Left ventricle myocardium superior (tissue), 1 donor: Measurements from ENCODE around the gene RGS1. TPM values are rescaled to one million over a fixed set of nuclear protein-coding genes. Genes with fewer than 3 reads are reported as not detected.
"Not testable (repeated sequence)": the region's sequence is repeated elsewhere in the genome, so short reads cannot be mapped to it uniquely, and the experiment has no call there.

Experiments
- ATAC-seq: fragments of 200-7000 bp; cut with Tn5 transposase; one replicate; pipeline ENCODE4 v1.9.1; 2020; ENCODE audit warnings: mild to moderate bottlenecking, moderate library complexity
- DNase-seq: peaks from one replicate; pipeline ENCODE4 v3.0.0-alpha.2; 2020
- intact Hi-C: fragments of 100-400 bp; cut with micrococcal nuclease; formaldehyde crosslinking; loops from one replicate; pipeline ENCODE4 v1.11.0; 2022
- long read RNA-seq: library from polyadenylated mRNA; unstranded; transcript quantifications from one replicate; pipeline ENCODE4 v2.0.0, GENCODE V29; 2021
- total RNA-seq: library from RNA; stranded (reverse); fragmentation: NEBNext Ultra II Directional; extraction: Animal tissue kit (Norgen Biotek cat#: 25700); gene quantifications from one replicate; pipeline ENCODE4 v1.2.1, GENCODE V29; 2021
- donor health status: DM: no; HTN: yes; CAD: no; lungs with severe emphysema.

RGS1 gene, protein sequence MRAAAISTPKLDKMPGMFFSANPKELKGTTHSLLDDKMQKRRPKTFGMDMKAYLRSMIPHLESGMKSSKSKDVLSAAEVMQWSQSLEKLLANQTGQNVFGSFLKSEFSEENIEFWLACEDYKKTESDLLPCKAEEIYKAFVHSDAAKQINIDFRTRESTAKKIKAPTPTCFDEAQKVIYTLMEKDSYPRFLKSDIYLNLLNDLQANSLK
- 0.59 TPM for total RNA-seq
- long read RNA-seq, partial matches to known transcripts = 0 of 1 reads
- long read RNA-seq, other reads (novel, unspliced or antisense) = 0 of 1 reads

DNA sequence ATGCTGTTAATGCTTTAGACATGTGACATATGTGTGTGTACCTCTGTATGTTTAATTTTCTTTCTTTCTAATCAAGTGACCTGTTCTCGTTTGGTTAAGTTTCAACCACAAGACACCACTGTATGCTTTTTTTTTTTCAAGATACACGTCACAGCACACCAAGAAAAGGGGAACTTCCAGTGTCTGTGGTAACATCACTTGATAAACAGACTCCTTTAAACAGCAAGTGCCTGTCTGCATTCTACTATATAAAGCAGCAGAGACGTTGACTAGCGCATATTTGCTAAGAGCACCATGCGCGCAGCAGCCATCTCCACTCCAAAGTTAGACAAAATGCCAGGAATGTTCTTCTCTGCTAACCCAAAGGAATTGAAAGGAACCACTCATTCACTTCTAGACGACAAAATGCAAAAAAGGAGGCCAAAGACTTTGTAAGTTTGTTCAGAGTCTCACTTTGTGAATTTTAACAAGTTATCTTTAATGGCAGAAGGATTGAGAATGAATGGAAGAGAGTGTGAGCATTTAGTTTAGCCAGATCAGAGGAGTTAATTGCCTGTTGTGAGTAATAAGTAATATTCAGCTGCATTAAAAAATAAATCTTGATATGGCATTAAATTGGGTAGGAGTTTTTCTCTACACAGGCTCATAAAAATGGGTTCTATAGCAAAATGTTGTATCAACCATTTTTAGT, at the start of gene RGS1:
TSS of gene RGS1 (plus strand) at position 275 of the 691 bp plus-strand sequence. CDS start at position 295, 20 bp downstream.
- DNase-seq = peak; percentile 33
- peak; percentile 36 for ATAC-seq
- intact Hi-C loops = no loop called here

DNA sequence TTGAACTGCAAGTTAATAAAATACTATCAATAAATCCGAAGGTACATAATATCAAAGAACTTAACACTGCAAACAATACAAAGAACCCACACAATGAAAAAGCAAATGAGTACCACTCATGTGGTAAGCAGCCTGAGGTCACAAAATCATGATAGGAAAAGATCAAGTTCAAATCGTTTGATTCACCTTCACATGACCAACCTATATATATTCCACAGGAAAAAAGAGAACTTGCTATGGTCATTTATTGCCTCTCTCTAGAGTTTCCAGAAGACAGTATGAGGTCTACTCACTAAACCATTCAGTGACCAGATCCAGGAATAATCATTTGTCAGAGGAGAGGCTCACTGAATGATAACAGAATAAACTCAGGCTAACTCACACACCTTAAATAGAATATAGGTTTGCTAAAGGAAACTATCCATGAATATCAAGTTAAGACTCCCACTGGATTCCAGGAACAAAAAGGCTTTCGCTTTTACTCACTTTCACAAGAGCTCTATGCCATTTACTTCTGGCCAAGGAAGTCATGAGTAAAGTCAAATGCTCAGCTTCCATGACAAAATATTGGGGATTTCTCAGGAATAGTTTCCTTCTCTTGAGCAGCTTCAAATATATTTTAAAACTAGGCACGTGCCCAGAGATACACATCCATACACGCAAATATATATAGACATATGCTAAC, 48.3 kb upstream of the RGS1 start:
- intact Hi-C loops = no loop called here
- ATAC-seq = no peak
- no peak for DNase-seq

DNA sequence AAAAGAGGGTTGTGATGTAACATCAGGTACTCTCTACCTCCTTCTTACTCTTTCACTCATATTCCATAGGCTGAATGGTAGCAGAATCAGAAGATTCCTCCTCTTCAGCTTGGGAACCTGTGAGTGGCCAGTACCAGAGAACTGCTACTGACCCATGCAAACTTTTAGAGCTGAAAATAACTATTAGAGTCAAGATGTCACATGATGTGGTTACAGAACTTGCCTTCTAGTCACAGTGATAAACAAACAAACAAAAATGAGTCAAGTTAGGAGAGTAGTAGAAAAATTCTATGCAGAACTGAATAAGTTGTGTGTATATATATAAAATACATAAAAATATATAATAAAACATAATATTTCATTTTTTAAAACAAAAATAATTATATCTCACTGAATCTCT, 47.6 kb upstream of the RGS1 start:
- no peak for ATAC-seq
- DNase-seq = no peak
- intact Hi-C loops = no loop called here

DNA sequence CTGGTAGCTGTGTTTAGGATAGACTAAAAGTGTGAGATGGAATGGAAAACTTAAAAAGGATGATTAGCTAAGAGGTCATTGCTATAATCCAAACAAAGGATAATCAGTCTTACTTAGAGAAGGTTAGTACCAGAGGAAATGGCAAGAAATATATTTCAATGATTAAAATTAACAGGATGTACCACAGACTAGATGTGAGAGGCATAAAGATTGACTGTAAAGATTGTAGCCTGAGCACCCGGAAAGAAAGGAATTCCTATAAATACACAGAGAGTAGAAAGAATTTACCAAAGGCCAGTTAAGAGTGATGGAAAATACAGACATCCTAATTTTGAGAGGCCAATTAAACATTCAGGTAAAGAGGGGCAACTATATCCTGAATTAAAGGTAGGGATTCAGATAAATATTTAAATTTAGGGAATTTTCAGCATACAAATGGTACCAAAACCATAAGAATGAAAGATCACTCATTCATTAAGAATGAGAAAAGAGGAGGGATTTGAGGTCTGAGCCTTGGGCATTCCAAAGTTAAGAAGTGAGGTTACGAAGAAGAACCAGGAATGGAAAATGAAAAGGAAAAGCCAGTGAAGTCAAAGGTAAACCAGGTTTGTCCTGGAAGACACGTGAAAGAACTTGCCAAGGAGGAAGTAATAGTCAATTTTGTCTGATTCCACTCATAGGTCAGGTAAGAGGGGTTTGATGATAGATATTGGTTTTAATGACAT, 46.4 kb upstream of the RGS1 start:
- intact Hi-C loops = no loop called here
- no peak for ATAC-seq
- no peak for DNase-seq

DNA sequence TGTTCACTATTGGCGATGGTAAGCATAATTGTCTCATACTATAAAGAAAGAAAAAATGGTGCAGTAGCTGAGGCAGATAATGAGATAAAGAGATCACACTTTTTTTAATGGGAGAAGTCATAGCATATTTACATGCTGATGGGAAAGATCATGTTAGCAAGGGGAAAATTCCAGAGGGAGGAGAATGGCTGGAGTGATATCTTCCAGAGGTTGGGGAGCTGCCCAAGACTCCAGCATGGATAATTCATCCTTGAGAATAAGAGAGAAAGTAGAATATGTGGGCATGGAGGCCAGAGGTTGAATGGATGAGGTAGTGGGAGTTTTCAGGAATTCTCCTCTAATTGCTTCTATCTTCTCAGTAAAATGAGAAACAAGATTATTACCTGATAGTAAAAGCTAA, 45.8 kb upstream of the RGS1 start:
- DNase-seq (no peak), ATAC-seq (no peak)
- intact Hi-C loops = no loop called here

DNA sequence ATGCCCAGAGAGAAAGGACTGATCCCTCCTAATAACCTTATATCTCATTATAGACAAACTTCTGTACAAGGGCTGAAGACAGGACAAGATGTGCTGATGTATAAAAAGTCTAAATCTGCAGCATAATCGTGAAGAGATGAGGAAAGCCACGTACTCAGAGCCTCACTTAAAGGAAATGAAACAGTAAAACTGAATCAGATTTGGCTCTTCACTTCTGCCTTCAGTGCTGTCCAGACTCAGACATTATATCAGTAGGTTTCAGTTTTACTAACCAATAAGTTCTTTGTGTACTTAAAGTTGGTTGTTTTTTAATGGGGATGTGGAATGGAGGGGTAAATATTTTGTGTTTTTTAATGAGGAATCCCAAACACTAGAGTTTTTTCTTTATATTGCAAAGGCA, 45.3 kb upstream of the RGS1 start:
- ATAC-seq = peak; percentile 55
- intact Hi-C loops = no loop called here
- DNase-seq = no peak

DNA sequence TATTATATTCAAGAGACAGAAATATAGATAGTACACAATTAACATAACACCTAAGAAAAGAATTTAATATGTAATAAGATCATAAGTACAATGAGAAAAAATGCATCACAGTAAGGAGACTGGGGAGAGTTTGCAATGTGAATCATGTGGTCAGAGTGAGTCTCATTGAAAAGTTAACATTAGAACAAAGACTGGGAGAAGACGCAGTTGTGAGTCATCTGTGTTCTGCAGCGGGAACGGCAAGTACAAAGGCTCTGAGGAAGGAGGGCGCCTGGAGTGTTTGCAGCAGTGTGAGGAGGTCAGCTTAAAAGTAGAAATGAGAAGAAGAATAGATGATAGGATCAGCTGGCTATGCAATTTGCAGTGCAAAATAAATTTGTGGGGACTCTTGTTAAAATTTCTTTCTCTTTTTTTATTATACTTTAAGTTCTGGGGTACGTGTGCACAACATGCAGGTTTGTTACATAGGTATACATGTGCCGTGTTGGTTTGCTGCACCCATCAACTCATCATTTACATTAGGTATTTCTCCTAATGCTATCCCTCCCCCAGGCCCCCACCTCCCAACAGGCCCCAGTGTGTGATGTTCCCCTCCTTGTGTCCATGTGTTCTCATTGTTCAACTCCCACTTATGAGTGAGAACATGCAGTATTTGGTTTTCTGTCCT, 44.4 kb upstream of the RGS1 start:
- peak; percentile 26 for DNase-seq
- ATAC-seq = peak; percentile 68
- intact Hi-C loops = not testable (repeated sequence)

DNA sequence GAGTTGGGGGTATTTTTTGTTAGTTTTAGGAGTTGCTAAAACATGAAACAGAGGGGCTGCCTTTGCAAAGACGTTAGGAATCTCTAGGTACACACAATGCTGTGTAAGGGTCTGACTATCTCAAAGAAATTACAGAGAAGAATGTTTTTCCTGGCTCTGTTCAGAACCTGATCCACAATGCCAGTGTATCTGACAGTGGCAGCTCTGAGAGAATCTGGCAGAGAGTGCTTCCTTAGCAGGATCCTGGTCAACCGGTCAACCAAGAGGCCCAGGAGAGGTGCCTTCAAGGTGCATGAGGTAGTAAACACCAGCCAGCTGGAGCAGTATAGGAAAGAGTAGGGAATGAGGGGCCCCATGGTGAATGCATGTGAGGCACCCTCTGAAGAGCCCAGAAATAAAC, 40.9 kb upstream of the RGS1 start:
- ATAC-seq = no peak
- no peak for DNase-seq
- intact Hi-C loops = no loop called here

DNA sequence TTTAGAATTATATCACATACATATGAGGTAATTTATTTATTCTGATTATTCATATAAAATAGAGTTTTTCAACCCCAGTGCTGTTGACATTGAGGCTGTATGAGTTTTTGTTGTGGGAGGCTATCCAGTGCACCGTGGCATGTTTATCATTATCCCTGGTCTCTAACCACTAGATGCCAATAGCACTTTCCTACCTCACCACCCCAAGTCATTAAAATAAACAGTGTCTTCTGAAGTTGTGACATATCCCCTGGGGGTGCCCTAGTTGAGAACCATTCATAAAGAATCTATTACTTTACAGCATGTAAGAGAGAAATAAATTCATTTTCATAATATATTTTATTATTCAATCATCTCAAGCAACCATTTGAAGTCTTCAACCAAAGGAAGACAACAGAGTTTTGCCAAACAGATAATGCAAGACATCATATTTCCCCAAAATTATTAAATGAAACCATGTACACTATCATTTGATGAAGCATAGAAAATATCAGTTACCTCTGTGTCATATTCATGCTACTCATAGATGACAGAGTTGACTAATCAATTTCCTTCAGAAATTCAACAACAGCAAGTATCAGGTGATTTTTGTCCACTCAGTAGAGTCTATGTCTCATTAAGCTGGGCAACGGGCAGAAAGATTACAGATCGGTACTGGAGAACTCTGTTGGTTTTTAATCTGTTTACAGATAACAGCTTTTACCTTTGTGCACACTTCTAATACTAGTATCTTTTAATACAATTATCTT, 39.5 kb upstream of the RGS1 start:
- DNase-seq = no peak
- intact Hi-C loops = no loop called here
- ATAC-seq = no peak

DNA sequence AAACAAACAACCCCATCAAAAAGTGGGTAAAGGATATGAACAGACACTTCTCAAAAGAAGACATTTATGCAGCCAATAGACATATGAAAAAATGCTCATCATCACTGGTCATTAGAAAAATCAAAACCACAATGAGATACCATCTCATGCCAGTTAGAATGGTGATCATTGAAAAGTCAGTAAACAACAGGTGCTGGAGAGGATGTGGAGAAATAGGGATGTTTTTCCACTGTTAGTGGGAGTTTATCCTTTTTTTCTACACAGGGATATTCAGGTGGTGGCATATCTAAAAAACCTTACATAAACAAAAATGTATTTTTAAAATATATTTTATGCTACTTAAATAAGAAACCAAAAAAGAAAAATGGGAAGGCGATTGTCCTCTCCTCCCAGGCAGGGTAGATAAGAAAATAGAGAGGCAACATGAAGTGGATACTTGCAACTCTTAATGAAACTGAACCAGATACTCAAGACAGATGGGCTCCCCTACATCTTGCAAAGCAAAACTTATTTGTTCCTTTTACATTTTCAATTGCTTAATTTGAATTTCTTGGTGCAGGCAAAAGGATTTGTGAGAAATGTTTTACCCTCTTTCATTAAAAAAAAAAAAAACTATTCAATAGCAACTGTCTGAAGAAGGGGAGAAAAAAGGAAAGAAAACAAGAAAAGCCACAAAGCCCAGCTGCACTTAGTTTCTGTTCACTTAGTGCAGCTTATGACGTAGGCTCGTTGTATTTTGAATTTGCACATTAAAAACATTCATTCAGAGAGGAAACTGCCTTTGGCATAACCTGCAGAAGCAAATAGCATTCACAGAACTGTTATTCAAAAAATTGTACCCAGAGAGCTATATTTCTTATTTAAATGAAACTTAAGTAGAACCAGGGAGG, 36.9 kb upstream of the RGS1 start:
- ATAC-seq (peak; percentile 50), DNase-seq (no peak)
- intact Hi-C loops = no loop called here

DNA sequence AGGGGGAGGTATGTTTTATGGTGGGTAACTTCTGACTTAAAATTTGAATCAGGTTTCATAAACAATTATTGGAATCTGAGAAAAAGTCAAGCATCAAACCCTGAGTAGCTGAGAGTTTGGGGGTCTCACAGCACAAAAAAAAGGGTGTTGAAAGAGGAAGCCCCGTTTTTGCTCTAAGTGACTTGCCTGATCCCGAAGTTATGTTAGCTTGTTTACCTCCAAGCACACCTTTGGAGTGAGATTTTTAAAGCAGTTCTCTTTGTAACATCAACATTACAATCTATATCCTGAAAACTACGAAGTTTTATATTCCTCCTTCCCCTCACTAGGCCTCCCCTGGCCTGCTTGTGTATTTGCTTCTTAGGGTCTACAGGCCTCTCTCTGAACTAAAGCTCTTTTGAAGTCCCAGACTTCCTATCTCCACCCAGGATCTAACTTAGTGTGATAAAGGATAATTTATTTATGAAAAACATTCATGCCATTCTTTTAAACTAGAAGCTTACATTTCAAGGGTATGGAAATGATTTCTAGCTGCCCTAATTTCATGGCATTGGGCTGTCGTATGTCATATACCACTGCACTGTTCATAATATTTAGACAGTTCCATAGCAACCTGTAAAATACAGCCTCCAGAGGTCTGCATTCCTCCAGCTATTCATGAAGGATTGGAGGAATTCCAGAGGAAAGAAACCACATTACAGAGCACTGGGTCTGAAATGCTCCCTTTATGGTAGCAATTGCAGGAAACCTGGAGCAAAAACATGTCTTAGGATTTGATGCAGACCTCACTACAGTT, 36.1 kb upstream of the RGS1 start:
- intact Hi-C loops = no loop called here
- ATAC-seq (peak; percentile 84), DNase-seq (no peak)

DNA sequence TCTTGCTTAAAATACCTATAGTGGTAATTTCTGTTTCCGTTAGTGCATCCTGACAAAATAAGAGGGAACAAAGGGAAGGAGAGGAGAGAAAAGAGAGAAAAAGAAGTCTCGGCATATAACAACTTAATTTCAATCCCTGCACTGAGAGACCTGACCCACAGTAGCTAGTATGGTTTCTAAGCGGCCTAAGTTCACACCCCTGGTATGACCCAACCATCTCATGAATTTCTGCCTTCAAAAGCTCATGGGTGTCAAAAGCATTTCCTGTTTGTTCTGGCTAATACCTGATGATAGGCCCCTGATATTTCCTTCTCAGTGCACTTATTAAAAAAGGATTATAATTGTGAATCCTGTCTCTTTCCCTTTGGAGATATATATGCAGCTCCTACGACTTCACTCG, 32.1 kb upstream of the RGS1 start:
- no peak for ATAC-seq
- intact Hi-C loops = no loop called here
- DNase-seq = no peak

DNA sequence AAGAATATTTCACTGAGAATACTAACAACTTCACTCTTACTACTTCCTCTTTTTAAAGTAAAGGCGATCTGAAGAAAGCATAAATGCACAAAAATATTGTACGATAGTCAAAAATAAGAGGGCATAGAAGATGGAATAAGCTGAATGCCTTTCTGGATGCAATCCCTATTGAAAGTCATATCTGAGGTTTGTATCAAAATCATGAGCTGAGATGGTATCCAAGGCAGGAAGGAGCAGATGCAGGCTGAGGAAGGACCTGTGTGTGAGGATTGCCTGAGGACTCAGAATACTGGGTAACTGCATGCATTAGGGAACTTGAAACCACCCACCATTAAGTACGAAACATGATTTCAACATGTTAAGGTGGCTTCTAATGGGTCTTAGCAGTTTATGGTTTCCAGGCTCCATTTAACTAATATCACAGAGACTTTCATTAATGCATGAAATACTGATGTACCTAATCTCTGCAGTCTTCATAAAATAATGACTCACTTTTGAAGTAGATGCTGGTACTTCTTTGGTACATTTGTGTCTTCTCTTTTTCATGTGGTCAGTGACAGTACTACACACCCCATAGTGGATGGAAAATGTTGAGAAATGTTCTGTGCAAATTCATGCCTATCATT, 29.6 kb upstream of the RGS1 start:
- no peak for DNase-seq
- ATAC-seq = no peak
- intact Hi-C loops = no loop called here

DNA sequence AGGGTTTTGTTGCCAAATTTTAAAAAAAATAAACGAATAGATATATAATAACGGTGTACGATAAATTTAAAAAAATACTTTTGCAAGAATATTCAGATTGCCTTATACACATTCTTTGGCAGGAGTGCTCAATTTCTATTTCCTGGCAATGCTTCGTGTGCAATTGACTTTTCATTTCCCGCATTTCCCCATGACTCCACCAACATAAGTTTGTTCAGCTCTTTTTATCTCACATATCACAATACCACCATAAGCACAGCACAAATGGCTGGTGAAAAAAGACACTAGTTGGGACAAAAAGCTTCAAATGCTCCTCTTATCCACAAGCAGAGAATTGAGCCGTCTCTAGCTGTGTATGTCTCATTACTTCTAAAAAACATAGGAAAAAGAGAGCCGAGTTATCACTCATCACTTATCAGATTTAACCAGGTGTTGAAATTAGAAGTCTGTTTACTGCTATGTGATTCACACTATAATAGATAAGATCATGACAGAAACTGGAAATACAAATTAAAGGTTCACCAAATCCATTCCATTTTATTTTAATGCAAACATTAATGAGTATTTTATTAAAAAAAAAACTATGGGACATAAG, 28.9 kb upstream of the RGS1 start:
- ATAC-seq (no peak), DNase-seq (no peak)
- intact Hi-C loops = no loop called here

DNA sequence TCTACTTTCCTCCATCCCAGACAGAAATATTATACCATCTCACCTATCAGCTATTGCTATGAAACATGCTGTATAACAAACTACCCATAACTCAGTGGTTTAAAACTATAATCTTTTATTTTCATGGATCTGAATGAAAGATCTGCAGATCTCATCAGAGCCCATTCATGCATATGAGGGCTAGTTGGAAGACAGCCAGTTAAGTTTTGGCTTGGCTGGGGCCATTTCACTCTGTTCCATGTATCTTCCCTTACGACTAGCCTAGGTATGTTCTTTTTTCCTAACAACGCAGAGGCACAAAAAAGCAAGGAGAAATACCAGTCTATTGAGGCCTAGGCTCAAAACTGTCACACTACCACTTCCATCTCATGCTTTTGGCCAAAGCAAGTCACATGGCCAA, 28.1 kb upstream of the RGS1 start:
- intact Hi-C loops = no loop called here
- ATAC-seq = no peak
- DNase-seq = no peak

DNA sequence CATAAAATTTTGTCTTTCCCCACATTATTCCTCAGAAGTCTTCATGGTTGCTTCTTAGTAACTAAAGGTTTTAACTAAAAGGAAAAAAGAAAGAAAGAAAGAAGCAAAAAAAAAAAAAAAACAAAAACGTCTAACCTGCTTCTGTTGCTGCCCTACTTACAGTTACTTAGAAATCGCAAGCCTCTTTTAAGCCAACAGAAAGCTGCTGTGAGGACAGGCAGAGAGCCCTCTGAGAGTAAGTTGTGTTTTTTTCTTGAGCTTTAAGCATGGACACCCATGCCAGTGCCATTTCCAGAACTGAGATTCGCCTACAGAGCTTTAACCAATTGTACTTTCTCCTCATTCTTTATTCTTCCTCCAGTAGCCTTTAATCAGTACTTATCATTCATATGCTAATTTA, 25.6 kb upstream of the RGS1 start:
- DNase-seq = no peak
- ATAC-seq = no peak
- intact Hi-C loops = no loop called here
